Sigmoid colon (tissue), 4 donors: ENCODE data around the gene OCRL.

Source experiments
- EP300 ChIP-seq, 4 donors: sonication (generic); formaldehyde crosslinking; IDR thresholded peaks; one replicate each; pipeline ENCODE4 v1.6.1; 2017; ENCODE audit warnings: antibody characterized with exemption in 4 of 4
- POLR2A ChIP-seq, 2 donors: fragments of 450-650 bp; IDR thresholded peaks; one replicate each; pipeline ENCODE4 v1.6.1; 2016; ENCODE audit warnings: antibody characterized with exemption in 2 of 2, mild to moderate bottlenecking in 2 of 2, moderate library complexity in 2 of 2
- POLR2AphosphoS5 ChIP-seq, 4 donors: sonication (generic); formaldehyde crosslinking; IDR thresholded peaks; one replicate each; pipeline ENCODE4 v1.6.1; 2017; ENCODE audit warnings: antibody characterized with exemption in 4 of 4
- TF ChIP-seq, protein P1 (sequence below), 4 experiments: fragments of 450-650 bp in 3 of 4; fragments of 200-600 bp in 1 of 4; IDR thresholded peaks; one replicate each; pipeline ENCODE4 v1.5.1; 2016 to 2019; ENCODE audit warnings: antibody characterized with exemption in 4 of 4, mild to moderate bottlenecking in 3 of 4, moderate library complexity in 2 of 4

DNA sequence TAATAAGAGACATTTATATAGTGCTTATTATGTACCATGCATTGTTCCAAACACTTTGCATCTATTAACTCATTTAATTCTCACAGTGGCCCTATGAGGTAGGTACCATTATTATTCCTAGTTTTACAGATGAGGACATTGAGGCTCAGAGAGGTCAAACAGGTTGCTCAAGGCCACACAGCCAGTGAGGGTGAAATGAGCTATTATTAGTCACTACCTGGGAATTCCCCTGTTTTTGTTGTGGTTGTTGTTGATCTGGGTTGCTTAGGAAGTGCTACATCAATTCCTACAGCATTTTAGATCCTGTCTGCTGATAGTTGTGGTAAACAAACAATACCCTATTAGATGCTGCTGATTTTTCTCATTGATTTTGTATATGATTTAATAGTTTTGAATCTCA, 73.5 kb downstream of the OCRL start:
- TF ChIP-seq EP300 (IDR thresholded peaks at IDR 0.05) (no peak), POLR2AphosphoS5 (IDR thresholded peaks at IDR 0.05) (no peak), POLR2A (IDR thresholded peaks at IDR 0.05) (no peak)
- TF ChIP-seq, protein P1, sequence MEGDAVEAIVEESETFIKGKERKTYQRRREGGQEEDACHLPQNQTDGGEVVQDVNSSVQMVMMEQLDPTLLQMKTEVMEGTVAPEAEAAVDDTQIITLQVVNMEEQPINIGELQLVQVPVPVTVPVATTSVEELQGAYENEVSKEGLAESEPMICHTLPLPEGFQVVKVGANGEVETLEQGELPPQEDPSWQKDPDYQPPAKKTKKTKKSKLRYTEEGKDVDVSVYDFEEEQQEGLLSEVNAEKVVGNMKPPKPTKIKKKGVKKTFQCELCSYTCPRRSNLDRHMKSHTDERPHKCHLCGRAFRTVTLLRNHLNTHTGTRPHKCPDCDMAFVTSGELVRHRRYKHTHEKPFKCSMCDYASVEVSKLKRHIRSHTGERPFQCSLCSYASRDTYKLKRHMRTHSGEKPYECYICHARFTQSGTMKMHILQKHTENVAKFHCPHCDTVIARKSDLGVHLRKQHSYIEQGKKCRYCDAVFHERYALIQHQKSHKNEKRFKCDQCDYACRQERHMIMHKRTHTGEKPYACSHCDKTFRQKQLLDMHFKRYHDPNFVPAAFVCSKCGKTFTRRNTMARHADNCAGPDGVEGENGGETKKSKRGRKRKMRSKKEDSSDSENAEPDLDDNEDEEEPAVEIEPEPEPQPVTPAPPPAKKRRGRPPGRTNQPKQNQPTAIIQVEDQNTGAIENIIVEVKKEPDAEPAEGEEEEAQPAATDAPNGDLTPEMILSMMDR (IDR thresholded peaks at IDR 0.05) = no peak
